Stimulated activated naive CD8-positive, alpha-beta T cell treated with anti-CD3 and anti-CD28 coated beads, Interleukin-15, amount 100 ng/mL, for 72 hours (primary cell): Measurements from ENCODE around the gene XPO1.
"Not testable (repeated sequence)": the region's sequence is repeated elsewhere in the genome, so short reads cannot be mapped to it uniquely, and the experiment has no call there.

Experiments
- ATAC-seq: fragments of 150-1000 bp; cut with Tn5 transposase; 2 replicates; pipeline ENCODE4 v1.10.0; 2021; ENCODE audit warnings: mild to moderate bottlenecking, moderate library complexity
- DNase-seq, 2 donors: peaks; one replicate each; pipeline ENCODE4 v3.0.0; 2021 to 2022
- H3K27ac Mint-ChIP-seq, 2 donors: one replicate each; pipeline ENCODE4 v1.8.0; 2022; ENCODE audit warnings: mild to moderate bottlenecking in 2 of 2, mixed read lengths in 2 of 2, moderate library complexity in 2 of 2
- H3K27me3 Mint-ChIP-seq: one replicate; pipeline ENCODE4 v1.8.0; 2022; ENCODE audit warnings: mixed read lengths
- H3K4me1 Mint-ChIP-seq: one replicate; pipeline ENCODE4 v1.8.0; 2022; ENCODE audit warnings: mild to moderate bottlenecking, mixed read lengths
- H3K4me3 Mint-ChIP-seq, 2 donors: one replicate each; pipeline ENCODE4 v1.8.0; 2022; ENCODE audit warnings: mild to moderate bottlenecking in 2 of 2, mixed read lengths in 2 of 2, moderate library complexity in 1 of 2
- H3K9me3 Mint-ChIP-seq, 2 donors: one replicate each; pipeline ENCODE4 v1.8.0; 2022; ENCODE audit warnings: mixed read lengths in 2 of 2

Gene XPO1

DNA sequence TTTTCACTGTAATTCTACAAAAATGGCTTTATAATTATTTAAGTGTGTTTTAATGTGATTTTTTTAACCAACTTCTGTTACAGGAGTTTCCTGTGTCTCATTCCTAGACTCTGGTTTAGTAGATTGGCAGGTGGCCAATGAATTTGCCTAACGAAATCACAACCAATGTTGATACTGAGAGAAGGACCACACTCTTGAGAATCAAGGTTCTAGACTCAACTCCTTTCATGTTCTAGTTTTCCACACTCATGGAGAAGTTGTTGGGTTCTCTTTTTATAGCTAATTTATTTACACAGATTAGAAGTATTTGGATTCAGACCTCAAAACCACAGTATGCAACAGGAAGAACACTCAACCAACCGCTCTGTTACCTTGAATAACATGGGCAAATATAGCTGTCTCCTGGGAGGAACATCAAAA is 44.6 kb downstream of the XPO1 start:
- Mint-ChIP-seq H3K9me3 (no peaks in the 10 kb centered on the region), H3K4me3 (no peak overlapping the region), H3K27me3 (no peaks in the 10 kb centered on the region), H3K4me1 (peaks cover 21% of the 10 kb centered on the region), H3K27ac (peak overlapping the region in 1 of 2 donors; percentile 91)
- ATAC-seq (peak; percentile 66), DNase-seq (no peak)

DNA sequence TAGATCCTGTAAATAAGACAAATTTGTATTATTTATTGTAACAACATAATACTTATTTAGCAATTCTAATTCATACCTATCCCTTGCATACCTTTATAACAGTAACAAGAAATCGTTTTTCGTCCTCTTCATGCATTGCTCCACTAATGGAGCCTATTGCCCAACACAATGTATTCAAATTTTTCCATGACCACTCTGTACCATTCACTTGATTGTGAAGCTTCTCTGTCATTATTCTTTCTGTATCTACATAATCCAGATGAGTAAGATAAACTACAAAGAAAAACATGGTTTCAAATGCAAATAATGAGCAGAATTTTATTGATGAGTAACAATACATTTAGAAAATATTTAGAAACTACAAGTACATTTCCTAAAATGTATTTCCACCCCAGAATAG is 45.7 kb downstream of the XPO1 start:
- Mint-ChIP-seq H3K27me3 (no peaks in the 10 kb centered on the region), H3K9me3 (no peaks in the 10 kb centered on the region), H3K4me1 (peaks cover 21% of the 10 kb centered on the region), H3K27ac (no peak overlapping the region), H3K4me3 (no peak overlapping the region)
- DNase-seq: no peak
- ATAC-seq: no peak

DNA sequence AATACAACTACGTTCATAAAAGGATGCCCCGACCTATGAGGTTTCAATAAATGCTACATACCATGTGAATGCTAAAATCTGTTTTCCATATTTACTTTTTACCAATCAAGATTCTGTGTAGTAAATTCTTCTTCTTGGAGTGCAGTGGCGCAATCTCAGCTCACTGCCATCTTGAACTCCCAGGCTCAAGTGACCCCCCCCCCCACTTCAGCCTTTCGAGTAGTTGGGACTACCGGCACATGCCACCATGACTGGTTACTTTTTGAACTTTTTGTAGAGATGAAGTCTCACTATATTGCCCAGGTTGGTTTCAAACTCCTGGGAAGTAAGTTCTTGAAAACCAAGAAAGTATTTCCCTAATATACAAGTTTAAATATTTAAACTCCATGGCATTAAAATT is 52.9 kb downstream of the XPO1 start:
- no peaks in the 10 kb centered on the region for H3K9me3 Mint-ChIP-seq
- no peak for ATAC-seq
- no peak for DNase-seq
- peak overlapping the region in 1 of 2 donors; percentile 48 for H3K27ac Mint-ChIP-seq
- no peaks in the 10 kb centered on the region for H3K27me3 Mint-ChIP-seq
- H3K4me1 Mint-ChIP-seq: no peaks in the 10 kb centered on the region
- no peak overlapping the region for H3K4me3 Mint-ChIP-seq

DNA sequence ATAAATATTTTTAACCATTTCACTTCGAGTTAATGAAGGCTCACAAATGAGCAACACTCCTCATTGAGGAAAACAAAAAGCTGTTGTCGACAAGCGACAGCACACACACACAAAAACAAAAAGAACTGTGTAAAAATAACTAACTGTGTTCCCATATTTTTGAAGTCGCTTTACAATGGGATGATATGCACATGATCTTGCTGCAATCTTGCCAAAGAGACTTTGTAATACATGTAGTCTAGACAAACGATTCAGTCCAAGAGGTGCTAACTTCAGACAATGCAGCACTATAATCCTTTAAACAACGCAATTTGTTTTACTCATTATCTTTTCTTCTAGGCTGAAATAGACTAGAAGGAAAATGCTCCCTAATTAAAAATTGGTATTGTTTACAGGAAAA is 60.1 kb downstream of the XPO1 start:
- H3K27ac Mint-ChIP-seq: no peak overlapping the region
- H3K4me1 Mint-ChIP-seq: no peaks in the 10 kb centered on the region
- H3K4me3 Mint-ChIP-seq: no peak overlapping the region
- DNase-seq (no peak), ATAC-seq (no peak)
- no peaks in the 10 kb centered on the region for H3K27me3 Mint-ChIP-seq
- H3K9me3 Mint-ChIP-seq: no peaks in the 10 kb centered on the region

DNA sequence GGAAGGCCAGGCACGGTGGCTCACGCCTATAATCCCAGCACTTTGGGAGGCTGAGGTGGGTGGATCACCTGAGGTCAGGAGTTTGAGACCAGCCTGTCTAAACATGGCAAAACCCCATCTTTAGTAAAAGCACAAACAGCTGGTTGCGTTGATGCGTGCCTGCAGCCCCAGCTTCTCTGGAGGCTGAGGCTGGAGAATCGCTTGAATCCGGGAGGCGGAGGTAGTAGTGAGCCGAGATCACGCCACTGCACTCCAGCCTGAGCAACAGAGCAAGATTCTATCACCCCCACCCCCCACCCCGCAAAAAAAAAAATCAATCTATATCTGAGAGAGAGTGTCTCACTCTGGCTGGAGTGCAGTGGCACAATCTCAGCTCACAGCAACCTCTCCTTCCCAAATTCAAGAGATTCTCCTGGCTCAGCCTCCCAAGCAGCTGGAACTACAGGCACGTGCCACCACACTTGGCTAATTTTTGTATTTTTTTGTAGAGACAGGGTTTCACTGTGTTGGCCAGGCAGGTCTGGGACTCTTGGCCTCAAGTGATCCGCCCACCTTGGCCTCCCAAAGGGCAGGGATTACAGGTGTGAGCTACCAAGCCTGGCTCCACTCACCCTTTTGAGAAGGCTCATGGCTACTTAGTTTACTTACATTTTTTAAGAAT is 61.1 kb downstream of the XPO1 start:
- H3K27me3 Mint-ChIP-seq, H3K4me3 Mint-ChIP-seq, DNase-seq, H3K4me1 Mint-ChIP-seq, H3K9me3 Mint-ChIP-seq, ATAC-seq: not testable (repeated sequence)
- H3K27ac Mint-ChIP-seq: peak overlapping the region; percentile 24 to 82

DNA sequence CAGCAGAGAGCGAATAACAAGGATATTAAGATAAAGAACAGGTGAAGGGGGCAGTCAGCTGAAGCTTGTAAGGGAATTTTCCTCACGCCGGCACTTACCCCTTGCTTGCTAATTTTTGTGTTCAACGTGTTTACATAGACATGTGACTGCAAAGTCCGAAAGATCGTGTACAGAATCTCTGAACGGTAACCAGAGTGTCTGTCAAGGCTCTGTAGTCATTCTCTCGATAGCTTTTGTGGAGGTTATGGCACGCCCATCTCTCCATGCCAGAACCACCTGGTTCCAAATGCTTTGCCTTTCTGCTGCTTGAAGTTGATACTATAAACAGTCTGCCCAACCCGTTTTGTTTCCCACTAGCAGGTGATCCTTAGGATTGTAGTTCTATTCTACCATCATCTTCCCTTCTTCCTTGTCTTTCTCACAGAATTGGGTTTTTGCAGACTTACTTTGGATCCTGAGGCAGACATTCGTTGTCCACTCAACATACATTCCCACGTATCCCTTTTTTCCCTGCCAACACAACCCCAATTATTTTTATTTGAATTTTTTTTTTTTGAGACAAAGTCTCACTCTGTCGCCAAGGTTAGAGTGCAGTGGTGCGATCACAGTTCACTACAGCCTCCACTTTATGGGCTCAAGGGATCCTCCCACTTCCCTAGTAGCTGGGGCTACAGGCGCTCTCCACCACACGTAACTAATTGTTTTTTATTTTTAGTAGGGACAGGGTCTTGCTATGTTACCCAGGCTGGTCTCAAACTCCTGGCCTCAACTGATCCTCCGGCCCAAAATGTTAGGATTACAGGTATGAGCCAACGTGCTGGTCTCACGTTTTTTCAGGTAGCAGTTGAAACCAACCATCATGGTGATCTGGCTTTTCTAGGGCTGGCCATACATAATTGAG is 66.0 kb downstream of the XPO1 start:
- H3K27ac Mint-ChIP-seq: peak overlapping the region; percentile 96 to 99
- H3K4me3 Mint-ChIP-seq: peak overlapping the region; percentile 86 to 94
- peaks cover 24% of the 10 kb centered on the region for H3K4me1 Mint-ChIP-seq
- ATAC-seq (no peak), DNase-seq (peak; percentile 31 to 38)
- no peaks in the 10 kb centered on the region for H3K9me3 Mint-ChIP-seq
- no peaks in the 10 kb centered on the region for H3K27me3 Mint-ChIP-seq

DNA sequence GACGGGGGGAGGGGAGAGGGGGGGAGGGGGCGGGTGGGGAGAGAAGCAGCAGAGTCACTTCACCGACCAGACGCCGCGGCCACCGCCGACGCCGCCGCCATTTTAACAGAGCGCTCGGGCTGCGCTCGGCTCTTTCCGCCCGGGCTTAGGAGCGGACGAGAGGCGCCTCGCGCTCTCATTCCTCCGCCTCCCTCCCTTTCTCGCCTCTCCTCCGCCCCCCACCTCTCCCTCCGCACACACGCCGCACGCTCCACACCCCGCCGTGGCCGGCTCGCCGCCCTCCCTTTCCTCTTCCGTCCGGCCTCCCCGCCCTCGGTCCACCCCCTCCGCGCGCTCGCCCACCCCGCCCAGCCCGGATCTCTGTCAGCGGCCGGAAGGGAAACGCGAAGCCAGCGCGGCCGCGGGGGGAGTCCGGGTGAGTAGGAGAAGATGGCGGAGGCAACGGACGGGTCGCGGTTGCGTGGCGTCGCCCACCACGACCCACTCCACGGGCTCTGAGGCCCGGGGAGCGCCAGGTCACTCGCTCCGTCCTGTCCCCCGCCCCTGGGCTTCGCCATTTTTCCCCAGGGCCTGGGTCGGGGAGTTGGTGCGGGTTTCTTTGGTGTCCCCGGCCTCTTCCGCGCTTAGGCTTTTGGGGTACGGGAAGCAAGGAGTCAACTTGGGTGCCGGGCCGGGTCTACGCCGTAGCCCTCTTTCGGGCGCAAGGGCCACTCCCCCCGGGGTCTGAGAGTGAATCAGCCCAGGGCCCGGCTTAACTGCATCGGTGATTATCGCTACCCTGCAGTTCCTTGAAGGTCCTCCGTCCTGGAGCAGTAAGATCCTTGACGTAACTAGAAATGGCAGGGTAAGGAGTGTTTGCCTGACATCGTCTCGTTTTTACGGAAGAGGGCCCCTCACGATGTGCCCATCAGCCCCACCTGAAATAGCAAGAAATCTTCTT is 66.9 kb downstream of the XPO1 start, which contains the start of gene USP34:
TSS of gene USP34 (minus strand) at position 123 of the 940 bp plus-strand sequence. CDS start 395 bp downstream, outside the sequence.
- Mint-ChIP-seq H3K4me1 (peaks cover 30% of the 10 kb centered on the region), H3K27me3 (no peaks in the 10 kb centered on the region), H3K9me3 (no peaks in the 10 kb centered on the region), H3K27ac (peak within 1 kb of the TSS; percentile 98 to 99), H3K4me3 (peak within 1 kb of the TSS; percentile 91 to 95)
- ATAC-seq (peak; percentile 94), DNase-seq (peak; percentile 90 to 94)

DNA sequence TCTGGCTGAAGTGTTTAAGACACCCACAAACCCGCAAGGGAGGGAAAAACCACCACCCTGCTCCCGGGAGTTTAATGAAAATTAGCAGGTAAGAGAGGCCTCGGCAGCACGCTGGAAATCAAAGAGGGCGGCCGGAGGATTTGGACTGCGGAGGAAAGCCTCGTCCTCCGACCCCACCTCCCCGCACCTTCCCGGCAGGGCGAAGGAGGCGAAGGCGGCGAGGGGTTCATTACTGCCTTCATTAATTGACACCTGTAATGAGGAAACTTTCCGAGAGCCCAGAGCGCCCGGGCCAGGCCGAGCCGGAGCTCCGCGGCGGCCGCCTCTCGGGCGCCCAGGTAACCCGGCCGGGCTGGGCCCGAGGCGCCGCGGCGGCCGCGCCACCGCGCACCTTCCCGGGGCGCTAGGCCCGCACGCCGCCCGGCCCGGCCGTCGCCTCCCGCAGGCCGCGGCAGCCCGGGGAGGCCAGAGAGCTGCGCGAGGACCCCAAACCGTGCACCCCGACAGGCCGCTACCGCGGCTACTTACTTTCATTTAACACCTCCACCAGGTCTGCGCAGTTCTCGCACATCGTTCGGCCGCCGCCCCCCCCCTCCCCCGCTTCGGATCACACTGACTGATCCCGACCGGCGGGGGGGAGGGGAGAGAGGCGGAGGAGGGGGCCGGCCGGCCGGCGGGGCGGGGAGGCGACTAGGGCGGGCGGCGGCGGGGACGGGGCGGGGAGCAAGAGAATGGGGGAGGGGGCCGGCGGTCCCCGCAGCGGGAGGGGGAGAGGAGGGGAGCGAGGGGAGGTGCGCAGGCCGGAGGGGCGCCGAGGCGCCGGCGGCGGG is 67.8 kb downstream of the XPO1 start:
- ATAC-seq (peak; percentile 48), DNase-seq (peak; percentile 67 to 69)
- no peaks in the 10 kb centered on the region for H3K9me3 Mint-ChIP-seq
- H3K4me1 Mint-ChIP-seq: peaks cover 33% of the 10 kb centered on the region
- H3K4me3 Mint-ChIP-seq: peak overlapping the region; percentile 91 to 95
- peak overlapping the region; percentile 98 to 99 for H3K27ac Mint-ChIP-seq
- no peaks in the 10 kb centered on the region for H3K27me3 Mint-ChIP-seq

DNA sequence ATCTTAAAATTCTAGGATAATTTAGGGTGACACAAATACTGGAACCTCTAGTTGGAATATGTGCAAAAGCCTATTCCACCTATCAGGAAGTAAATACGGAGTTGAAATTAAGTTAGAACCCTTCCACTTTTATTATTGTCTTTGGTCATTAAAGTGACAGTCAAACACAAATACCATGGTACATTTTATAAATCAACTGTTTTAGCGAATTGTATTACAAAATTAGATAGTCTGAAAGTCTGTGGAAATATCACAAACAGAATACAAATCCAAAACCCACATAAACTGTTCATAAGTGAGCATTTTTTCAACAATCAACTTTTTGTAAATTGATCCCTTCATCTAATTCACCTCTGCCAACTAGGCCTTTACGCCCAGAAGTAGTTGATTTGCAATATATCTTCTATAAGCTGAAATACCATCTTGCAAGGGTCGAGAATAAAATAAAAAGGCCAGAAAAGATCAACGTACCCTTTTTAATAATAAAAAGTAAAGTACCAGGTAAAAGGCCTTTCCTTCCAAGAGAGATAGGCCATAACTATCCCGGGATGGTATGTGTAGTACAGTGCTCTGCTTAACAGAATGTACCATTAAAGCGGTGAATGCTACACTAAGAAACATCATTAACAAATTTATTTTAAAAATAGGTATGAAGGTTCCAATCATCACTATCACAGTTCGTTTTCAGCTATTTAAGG is 68.6 kb downstream of the XPO1 start:
- H3K4me1 Mint-ChIP-seq: peaks cover 38% of the 10 kb centered on the region
- DNase-seq: no peak
- H3K27ac Mint-ChIP-seq: peak overlapping the region; percentile 98 to 99
- no peak for ATAC-seq
- H3K4me3 Mint-ChIP-seq: peak overlapping the region; percentile 91 to 95
- H3K9me3 Mint-ChIP-seq: no peaks in the 10 kb centered on the region
- no peaks in the 10 kb centered on the region for H3K27me3 Mint-ChIP-seq

DNA sequence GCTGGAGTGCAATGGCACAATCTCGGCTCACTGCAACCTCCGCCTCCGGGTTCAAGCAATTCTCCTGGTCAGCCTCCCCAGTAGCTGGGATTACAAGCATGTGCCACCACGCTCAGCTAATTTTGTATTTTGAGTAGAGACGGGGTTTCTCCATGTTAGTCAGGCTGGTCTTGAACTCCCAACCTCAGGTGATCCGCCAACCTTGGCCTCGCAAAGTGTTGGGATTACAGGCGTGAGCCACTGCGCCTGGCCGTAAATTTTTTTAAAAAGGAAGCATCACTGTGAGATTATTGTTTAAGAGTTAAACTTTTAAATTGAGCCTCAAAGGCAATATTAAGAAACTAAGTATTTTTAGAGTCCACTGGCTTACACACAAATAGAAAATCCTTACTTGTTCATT is 69.9 kb downstream of the XPO1 start:
- H3K27me3 Mint-ChIP-seq, H3K27ac Mint-ChIP-seq, H3K9me3 Mint-ChIP-seq, DNase-seq, ATAC-seq, H3K4me3 Mint-ChIP-seq: not testable (repeated sequence)
- peaks cover 47% of the 10 kb centered on the region for H3K4me1 Mint-ChIP-seq

DNA sequence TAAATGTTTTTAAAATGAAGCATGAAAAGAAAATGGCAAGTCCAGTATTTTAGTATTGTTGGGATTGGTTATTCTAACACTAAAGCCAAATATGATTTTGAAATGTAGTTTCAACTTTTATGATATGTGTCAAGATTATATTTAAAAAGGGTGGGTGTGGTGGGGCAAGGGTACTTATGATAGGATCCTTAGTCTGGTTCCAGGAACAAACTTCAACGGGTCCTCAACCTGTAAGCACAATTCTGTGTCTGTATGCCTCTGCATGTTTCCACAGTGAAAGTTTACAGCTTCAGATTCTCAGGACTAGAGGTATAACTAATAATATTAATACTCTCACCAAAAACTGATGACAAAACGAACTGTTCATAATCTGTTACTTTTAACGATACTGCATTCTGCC is 73.1 kb downstream of the XPO1 start:
- Mint-ChIP-seq H3K4me1 (peaks cover 43% of the 10 kb centered on the region), H3K9me3 (no peaks in the 10 kb centered on the region), H3K27ac (no peak overlapping the region), H3K4me3 (no peak overlapping the region), H3K27me3 (no peaks in the 10 kb centered on the region)
- DNase-seq (no peak), ATAC-seq (no peak)

DNA sequence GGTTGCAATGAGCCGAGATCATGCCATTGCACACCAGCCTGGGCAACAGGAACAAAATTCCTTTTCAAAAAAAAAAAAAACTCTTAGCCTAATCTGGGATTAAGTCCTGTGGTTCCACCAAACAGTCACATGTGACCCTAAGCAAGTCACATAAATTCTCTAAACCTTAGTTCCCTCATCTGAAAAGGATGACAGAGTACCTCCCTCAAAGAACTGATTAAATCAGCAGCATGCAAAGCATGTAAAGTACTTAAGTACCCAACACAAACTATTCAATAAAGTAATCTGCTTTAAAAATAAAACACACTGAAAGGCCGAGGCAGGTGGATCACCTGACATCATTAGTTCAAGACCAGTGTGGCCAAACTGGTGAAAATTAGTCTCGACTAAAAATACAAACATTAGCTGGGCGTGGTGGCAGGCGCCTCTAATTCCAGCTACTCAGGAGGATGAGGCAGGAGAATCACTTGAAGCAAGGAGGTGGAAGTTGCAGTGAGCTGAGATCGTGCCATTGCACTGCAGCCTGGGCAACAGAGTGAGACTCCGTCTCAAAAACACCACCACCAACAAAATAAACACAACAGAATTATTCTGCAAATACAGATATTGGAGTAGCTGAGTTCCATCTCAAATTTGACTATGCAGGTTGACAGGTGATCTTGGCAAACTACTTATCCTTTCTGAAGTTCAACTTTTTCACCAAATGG is 74.2 kb downstream of the XPO1 start:
- H3K9me3 Mint-ChIP-seq: no peaks in the 10 kb centered on the region
- no peak overlapping the region for H3K27ac Mint-ChIP-seq
- H3K4me3 Mint-ChIP-seq: no peak overlapping the region
- no peaks in the 10 kb centered on the region for H3K27me3 Mint-ChIP-seq
- H3K4me1 Mint-ChIP-seq: peaks cover 37% of the 10 kb centered on the region
- ATAC-seq (no peak), DNase-seq (no peak)

DNA sequence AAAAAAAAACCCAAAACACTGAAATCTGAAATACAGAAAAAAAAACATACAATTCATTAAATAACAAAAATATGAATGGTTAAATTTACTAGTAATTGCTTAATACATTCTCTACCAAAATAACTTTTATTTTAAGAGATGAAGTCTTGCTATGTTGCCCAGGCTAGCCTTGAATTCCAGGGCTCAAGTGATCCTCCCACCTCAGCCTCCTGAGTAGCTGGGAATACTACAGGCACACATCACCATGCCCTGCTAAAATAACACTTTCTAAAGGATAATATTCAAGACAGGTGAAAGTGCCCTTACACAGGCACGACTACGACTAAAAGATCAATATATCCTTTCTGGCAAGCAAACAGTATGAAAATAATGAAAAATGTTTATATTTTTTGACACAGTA is 76.8 kb downstream of the XPO1 start:
- H3K4me1 Mint-ChIP-seq: peaks cover 49% of the 10 kb centered on the region
- no peaks in the 10 kb centered on the region for H3K27me3 Mint-ChIP-seq
- ATAC-seq (no peak), DNase-seq (no peak)
- no peak overlapping the region for H3K4me3 Mint-ChIP-seq
- no peak overlapping the region for H3K27ac Mint-ChIP-seq
- no peaks in the 10 kb centered on the region for H3K9me3 Mint-ChIP-seq

DNA sequence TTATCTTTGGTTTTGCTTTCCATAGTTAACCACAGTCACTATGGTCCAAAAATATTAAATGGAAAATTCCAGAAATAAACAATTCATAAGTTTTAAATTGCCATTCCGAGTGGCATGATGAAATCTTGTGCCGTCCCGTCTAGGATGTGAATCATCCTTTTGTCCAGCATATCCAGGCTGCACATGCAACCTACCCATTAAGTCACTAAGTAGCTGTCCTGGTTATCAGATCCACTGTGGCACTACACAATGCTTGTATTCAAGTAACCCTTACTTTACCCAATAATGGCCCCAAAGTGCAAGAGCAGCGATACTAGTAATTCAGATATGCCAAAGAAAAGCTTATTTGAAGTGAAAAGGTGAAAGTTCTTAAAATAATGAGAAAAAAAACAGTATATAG is 78.0 kb downstream of the XPO1 start:
- H3K4me1 Mint-ChIP-seq: peaks cover 53% of the 10 kb centered on the region
- H3K27me3 Mint-ChIP-seq: no peaks in the 10 kb centered on the region
- H3K9me3 Mint-ChIP-seq: no peaks in the 10 kb centered on the region
- no peak for DNase-seq
- peak overlapping the region in 1 of 2 donors; percentile 27 for H3K27ac Mint-ChIP-seq
- no peak for ATAC-seq
- no peak overlapping the region for H3K4me3 Mint-ChIP-seq
